Mucosa of descending colon (tissue), 3 donors: Measurements from ENCODE around the gene SERPINB5. TPM values are rescaled to one million over a fixed set of nuclear protein-coding genes. Genes with fewer than 3 reads are reported as not detected.

Experiments
- ATAC-seq: fragments of 200-7000 bp; cut with Tn5 transposase; one replicate; pipeline ENCODE4 v1.9.1; 2020; ENCODE audit warnings: mild to moderate bottlenecking, moderate library complexity
- DNase-seq, 3 donors: peaks; one replicate each; pipeline ENCODE4 v3.0.0-alpha.2; 2020
- H3K36me3 ChIP-seq: fragments of 200-600 bp; one replicate; pipeline ENCODE4 v1.8.0; 2021; ENCODE audit warnings: low read depth, mild to moderate bottlenecking
- H3K4me1 ChIP-seq: fragments of 200-600 bp; one replicate; pipeline ENCODE4 v1.8.0; 2021; ENCODE audit warnings: low read depth, mild to moderate bottlenecking
- H3K4me3 ChIP-seq: fragments of 200-600 bp; one replicate; pipeline ENCODE4 v1.8.0; 2021; ENCODE audit warnings: mild to moderate bottlenecking
- H3K9me3 ChIP-seq: fragments of 200-600 bp; one replicate; pipeline ENCODE4 v1.8.0; 2021; ENCODE audit warnings: mild to moderate bottlenecking
- CTCF ChIP-seq: fragments of 200-600 bp; IDR thresholded peaks from one replicate; pipeline ENCODE4 v1.8.0; 2022; ENCODE audit warnings: antibody characterized with exemption, mild to moderate bottlenecking
- intact Hi-C, 2 donors: fragments of 100-400 bp; cut with DNase I in 1 of 2; cut with micrococcal nuclease in 1 of 2; formaldehyde crosslinking; loops; one replicate each; pipeline versions ENCODE4 v1.11.0 to v1.11.1; 2022; cut with DNase I, micrococcal nuclease
- total RNA-seq, 3 donors: library from RNA; stranded (reverse); fragmentation: NEBNext Ultra II Directional in 2 of 3; extraction: Animal tissue kit (Norgen Biotek cat#: 25700) in 2 of 3; gene quantifications; one replicate each; pipeline versions ENCODE4 v1.2.1 to v1.2.4, GENCODE V29; 2021 to 2023
- donor health status: DM: no; HTN: no; CAD: no; lungs with moderate emphysema.
- donor health status: DM: no; HTN: no; CAD: no.
- donor health status: DM: no; HTN: yes; CAD: no.

Gene SERPINB5
- total RNA-seq, 3 donors from 2014 or later = 0.63 to 2.6 (median 2.3) TPM

GRCh38 chr18:63505566-63506335 lies 29.0 kb downstream of the SERPINB5 start:
- H3K4me3 ChIP-seq = no peak overlapping the region
- H3K9me3 ChIP-seq = no peaks in the 10 kb centered on the region
- intact Hi-C loops = no loop called here
- no peaks in the 10 kb centered on the region for H3K4me1 ChIP-seq
- peak; percentile 19 for TF ChIP-seq CTCF
- ATAC-seq (peak; percentile 47), DNase-seq (peak in 1 of 3 donors; percentile 80)
- no peaks in the 10 kb centered on the region for H3K36me3 ChIP-seq

GRCh38 chr18:63506336-63506646 lies 29.5 kb downstream of the SERPINB5 start:
- no peak for ATAC-seq
- intact Hi-C loops = no loop called here

GRCh38 chr18:63508596-63508995 lies 31.8 kb downstream of the SERPINB5 start:
- no peak for DNase-seq
- H3K4me3 ChIP-seq = no peak overlapping the region
- intact Hi-C loops = no loop called here
- no peaks in the 10 kb centered on the region for H3K4me1 ChIP-seq
- no peak for ATAC-seq
- H3K36me3 ChIP-seq = no peaks in the 10 kb centered on the region
- H3K9me3 ChIP-seq = no peaks in the 10 kb centered on the region
- no peak for TF ChIP-seq CTCF

More at GRCh38 chr18:63506336-63506646, 29.5 kb downstream of the SERPINB5 start:
- Histone ChIP-seq H3K36me3 (no peaks in the 10 kb centered on the region), H3K4me1 (no peaks in the 10 kb centered on the region), H3K9me3 (no peaks in the 10 kb centered on the region), H3K4me3 (no peak overlapping the region)
- DNase-seq = no peak
- no peak for TF ChIP-seq CTCF

GRCh38 chr18:63511285-63511684 lies 34.5 kb downstream of the SERPINB5 start:
- no peak for ATAC-seq
- Histone ChIP-seq H3K4me3 (no peak overlapping the region), H3K36me3 (no peaks in the 10 kb centered on the region), H3K9me3 (no peaks in the 10 kb centered on the region), H3K4me1 (no peaks in the 10 kb centered on the region)
- intact Hi-C loops = no loop called here
- DNase-seq = peak in 1 of 3 donors; percentile 43
- TF ChIP-seq CTCF = no peak

GRCh38 chr18:63514326-63514725 lies 37.6 kb downstream of the SERPINB5 start:
- Histone ChIP-seq H3K4me1 (no peaks in the 10 kb centered on the region), H3K4me3 (no peak overlapping the region), H3K36me3 (no peaks in the 10 kb centered on the region), H3K9me3 (no peaks in the 10 kb centered on the region)
- ATAC-seq (no peak), DNase-seq (no peak)
- intact Hi-C loops = no loop called here
- no peak for TF ChIP-seq CTCF
